ENCODE results near the gene TSPAN8.
"Not testable (repeated sequence)": the region's sequence is repeated elsewhere in the genome, so short reads cannot be mapped to it uniquely, and the experiment has no call there.

Gene TSPAN8

GRCh38 chr12:71166862-71167496 is 9.2 kb upstream of the TSPAN8 start:
- no peak for DNase-seq (ENCODE audit: low spot score)
- no peak overlapping the region for H3K27ac ChIP-seq
- CTCF ChIA-PET, result interaction anchor here (0.6 kb wide), 1 partner anchor 52 kb away, joined by 3 read pairs; no protein-coding TSS in a partner anchor
- POLR2A ChIA-PET (ENCODE audit: low non-redundant PET), result no interaction called here
- TF ChIP-seq CTCF (conservative IDR thresholded peaks at IDR 0.05; ENCODE audit: low read depth), result no peak

DNA sequence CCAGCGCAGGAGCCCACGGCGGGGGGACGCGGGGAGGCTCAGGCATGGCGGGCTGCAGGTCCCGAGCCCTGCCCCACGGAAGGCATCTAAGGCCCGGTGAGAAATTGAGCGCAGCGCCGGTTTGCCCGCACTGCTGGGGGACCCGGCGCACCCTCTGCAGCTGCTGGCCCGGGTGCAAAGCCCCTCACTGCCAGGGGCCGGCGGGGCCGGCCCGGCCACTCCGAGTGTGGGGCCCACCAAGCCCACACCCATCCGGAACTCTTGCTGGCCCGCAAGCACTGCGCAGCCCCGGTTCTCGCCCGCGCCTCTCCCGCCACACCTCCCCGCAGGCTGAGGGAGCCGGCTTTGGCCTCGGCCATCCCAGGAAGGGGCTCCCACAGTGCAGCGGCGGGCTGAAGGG is 8.5 kb upstream of the TSPAN8 start:
- no peak for TF ChIP-seq CTCF (conservative IDR thresholded peaks at IDR 0.05; ENCODE audit: low read depth)
- ChIA-PET CTCF (interaction anchor here (0.6 kb wide), 1 partner anchor 53 kb away, joined by 3 read pairs; no protein-coding TSS in a partner anchor), POLR2A (ENCODE audit: low non-redundant PET) (no interaction called here)
- DNase-seq (ENCODE audit: low spot score), result no peak
- no peak overlapping the region for H3K27ac ChIP-seq

GRCh38 chr12:71165780-71166179 is 8.0 kb upstream of the TSPAN8 start:
- POLR2A ChIA-PET (ENCODE audit: low non-redundant PET); H3K27ac ChIP-seq; DNase-seq (ENCODE audit: low spot score); CTCF ChIA-PET: not testable (repeated sequence)

DNA sequence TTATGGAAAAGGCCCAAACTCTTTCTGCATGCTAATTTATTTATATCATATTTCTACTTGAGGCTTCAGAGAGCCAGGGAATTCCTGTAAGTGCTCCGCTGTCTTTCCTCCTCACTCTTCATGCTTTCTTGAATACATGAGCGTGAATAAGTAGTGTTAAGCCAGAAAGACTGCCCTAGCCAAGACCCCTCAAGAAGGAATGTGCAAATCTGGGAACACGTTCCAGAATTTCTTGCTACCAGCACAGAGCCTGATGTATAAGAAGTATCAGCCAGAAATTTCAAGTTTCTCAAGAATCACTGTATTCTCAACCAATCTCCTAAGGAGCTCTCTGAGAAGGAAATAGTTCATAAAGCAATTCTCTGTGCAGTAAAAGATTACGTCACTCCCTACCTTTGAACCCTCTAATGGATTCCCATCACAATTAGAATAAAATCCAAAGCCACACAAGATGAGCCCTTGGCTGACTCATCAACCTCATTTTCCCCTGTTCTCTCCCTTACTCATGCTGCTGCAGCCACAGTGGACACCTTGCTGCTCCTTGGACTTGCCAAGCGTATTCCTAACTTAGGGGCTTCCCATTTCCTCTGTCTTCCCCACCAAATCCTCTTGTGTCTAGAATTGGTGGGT is 6.9 kb upstream of the TSPAN8 start:
- no peak overlapping the region for H3K27ac ChIP-seq
- POLR2A ChIA-PET (ENCODE audit: low non-redundant PET), result no interaction called here
- DNase-seq (ENCODE audit: low spot score), result no peak
- CTCF ChIA-PET, result no interaction called here
- no peak for TF ChIP-seq CTCF (conservative IDR thresholded peaks at IDR 0.05; ENCODE audit: low read depth)

GRCh38 chr12:71164166-71164565 is 6.4 kb upstream of the TSPAN8 start:
- no peak for TF ChIP-seq CTCF (conservative IDR thresholded peaks at IDR 0.05; ENCODE audit: low read depth)
- ChIA-PET POLR2A (ENCODE audit: low non-redundant PET) (no interaction called here), CTCF (no interaction called here)
- no peak overlapping the region for H3K27ac ChIP-seq
- DNase-seq (ENCODE audit: low spot score), result no peak

DNA sequence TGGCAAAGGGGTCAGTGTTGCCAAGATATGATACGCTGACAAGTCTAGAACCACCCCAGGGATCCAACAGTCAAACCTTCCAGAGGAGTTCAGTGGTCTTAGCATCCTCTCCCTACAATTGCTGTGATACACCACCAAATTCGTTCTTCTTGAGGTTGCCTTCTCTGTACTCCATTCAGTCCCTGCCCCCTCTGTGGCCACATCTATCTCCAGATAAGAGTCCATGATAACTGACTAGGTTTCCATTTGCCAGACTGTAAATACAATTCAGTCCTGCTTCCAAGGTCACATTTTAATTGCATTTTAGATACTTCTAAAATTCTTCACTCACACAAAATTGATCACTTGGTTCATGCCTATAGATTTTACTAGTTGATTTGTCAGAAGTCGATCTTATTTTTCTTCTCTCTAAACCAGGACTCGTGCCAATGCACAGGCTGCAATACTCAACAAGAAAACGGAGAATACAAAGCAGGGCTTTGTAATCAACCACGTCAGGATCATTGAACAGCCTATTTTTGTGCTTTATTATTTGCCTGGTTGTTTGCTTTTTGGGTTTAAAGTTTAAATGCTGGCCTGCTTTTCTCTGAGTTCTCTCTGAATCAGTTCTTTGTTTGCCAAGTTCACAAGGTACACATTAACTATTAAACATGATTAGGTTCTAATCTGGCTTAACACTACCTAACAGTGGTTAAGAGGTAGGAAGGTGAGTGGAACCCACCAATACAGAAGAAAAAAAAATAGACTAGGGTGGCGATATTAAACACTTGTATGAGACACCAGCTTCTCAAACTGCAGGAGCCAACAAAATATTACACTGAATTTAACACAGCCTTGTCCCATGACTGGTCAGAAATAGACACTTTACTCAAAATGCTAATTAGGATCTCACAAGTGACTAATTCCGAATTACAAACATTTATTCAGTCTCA is 5.3 kb upstream of the TSPAN8 start:
- POLR2A ChIA-PET (ENCODE audit: low non-redundant PET), result no interaction called here
- no peak for DNase-seq (ENCODE audit: low spot score)
- CTCF ChIA-PET, result no interaction called here

More for the DNA sequence above, 5.3 kb upstream of the TSPAN8 start:
- H3K27ac ChIP-seq, result no peak overlapping the region
- TF ChIP-seq CTCF (conservative IDR thresholded peaks at IDR 0.05; ENCODE audit: low read depth), result no peak
